CD4-positive, alpha-beta T cell treated with Interleukin-4 for 4 hours (primary cell): ENCODE data around the gene ZNF764.
"Not testable (repeated sequence)": the region's sequence is repeated elsewhere in the genome, so short reads cannot be mapped to it uniquely, and the experiment has no call there.

ENCODE experiments used
- DNase-seq: peaks from one replicate; pipeline ENCODE4 v3.0.0-alpha.2; 2020

ZNF764 gene

GRCh38 chr16:30557957-30558788 lies at the start of gene ZNF764:
TSS of gene ZNF764 (minus strand) at chr16:30558374. CDS start at chr16:30558182, 192 bp downstream.
- peak; percentile 99 for DNase-seq

GRCh38 chr16:30606004-30606403 lies 47.8 kb upstream of the ZNF764 start:
- DNase-seq, result no peak

GRCh38 chr16:30605158-30605557 lies 47.0 kb upstream of the ZNF764 start:
- no peak for DNase-seq

- DNase-seq, result no peak
Observed at GRCh38 chr16:30604316-30604947, 46.3 kb upstream of the ZNF764 start.

- no peak for DNase-seq
Observed at GRCh38 chr16:30603945-30604315, 45.8 kb upstream of the ZNF764 start.

- no peak for DNase-seq
Observed at GRCh38 chr16:30602616-30603277, 44.6 kb upstream of the ZNF764 start.

- DNase-seq, result no peak
Observed at GRCh38 chr16:30601966-30602365, 43.8 kb upstream of the ZNF764 start.

- no peak for DNase-seq
Observed at GRCh38 chr16:30600929-30601328, 42.8 kb upstream of the ZNF764 start.

- no peak for DNase-seq
Observed at GRCh38 chr16:30600215-30600614, 42.0 kb upstream of the ZNF764 start.

GRCh38 chr16:30592871-30593270 lies 34.7 kb upstream of the ZNF764 start:
- DNase-seq, result no peak

- DNase-seq, result not testable (repeated sequence)
Observed at GRCh38 chr16:30590869-30591268, 32.7 kb upstream of the ZNF764 start.

GRCh38 chr16:30589582-30589981 lies 31.4 kb upstream of the ZNF764 start:
- not testable (repeated sequence) for DNase-seq

- DNase-seq, result no peak
Observed at GRCh38 chr16:30588651-30589050, 30.5 kb upstream of the ZNF764 start.

- DNase-seq, result peak; percentile 97
Observed at GRCh38 chr16:30585400-30586191, 27.4 kb upstream of the ZNF764 start, which contains the start of gene ZNF785. TSS of gene ZNF785 (minus strand) at chr16:30585697. CDS start at chr16:30585611, 86 bp downstream.

- DNase-seq, result no peak
Observed at GRCh38 chr16:30585022-30585399, 26.8 kb upstream of the ZNF764 start.

- no peak for DNase-seq
Observed at GRCh38 chr16:30582611-30583340, 24.6 kb upstream of the ZNF764 start.

- no peak for DNase-seq
Observed at GRCh38 chr16:30581457-30581856, 23.3 kb upstream of the ZNF764 start.

- DNase-seq, result no peak
Observed at GRCh38 chr16:30574678-30575077, 16.5 kb upstream of the ZNF764 start.

GRCh38 chr16:30571445-30572322 lies 13.5 kb upstream of the ZNF764 start, which contains the start of gene ZNF688:
TSS of gene ZNF688 (minus strand) at chr16:30571714. CDS start at chr16:30571629, 85 bp downstream.
- peak; percentile 99 for DNase-seq

- no peak for DNase-seq
Observed at GRCh38 chr16:30570636-30571444, 12.7 kb upstream of the ZNF764 start.
